ENCODE data around the gene SYT3.
"Not testable (repeated sequence)": the region's sequence is repeated elsewhere in the genome, so short reads cannot be mapped to it uniquely, and the experiment has no call there.

The SYT3 gene

GRCh38 chr19:50601407-50602088 is 38.1 kb downstream of the SYT3 start:
- no peak for DNase-seq

GRCh38 chr19:50599427-50599826 is 40.3 kb downstream of the SYT3 start:
- DNase-seq = no peak

GRCh38 chr19:50590191-50590590 is 49.5 kb downstream of the SYT3 start:
- DNase-seq = no peak

GRCh38 chr19:50581795-50582660 is 57.7 kb downstream of the SYT3 start:
- not testable (repeated sequence) for DNase-seq

GRCh38 chr19:50580970-50581634 is 58.6 kb downstream of the SYT3 start:
- DNase-seq = no peak

- DNase-seq = no peak
Observed at GRCh38 chr19:50580240-50580639, 59.4 kb downstream of the SYT3 start.

GRCh38 chr19:50576769-50577168 is 62.9 kb downstream of the SYT3 start:
- not testable (repeated sequence) for DNase-seq

- no peak for DNase-seq
Observed at GRCh38 chr19:50573741-50574461, 65.8 kb downstream of the SYT3 start.
